HepG2 (cell line): ENCODE data around the gene TBC1D21. TPM values are rescaled to one million over a fixed set of nuclear protein-coding genes. Genes with fewer than 3 reads are reported as not detected.

Source experiments
- CAMTA2 ChIP-seq: sonication (generic); formaldehyde crosslinking; IDR thresholded peaks from 2 replicates; pipeline ENCODE4 v1.4.0; 2020; ENCODE audit warnings: mild to moderate bottlenecking, missing genetic modification reagents, borderline replicate concordance
- MXD4 ChIP-seq: IDR thresholded peaks from 2 replicates; pipeline ENCODE4 v1.6.1; 2016; ENCODE audit warnings: mild to moderate bottlenecking, missing biosample characterization, missing genetic modification reagents
- MXI1 ChIP-seq: IDR thresholded peaks from 3 replicates; pipeline ENCODE4 v1.6.1; 2012; ENCODE audit warnings: low read depth, low read length, inconsistent platforms, borderline replicate concordance
- RCOR2 ChIP-seq: IDR thresholded peaks from 2 replicates; pipeline ENCODE4 v1.6.1; 2016; ENCODE audit warnings: missing biosample characterization, missing genetic modification reagents
- SRSF4 ChIP-seq: fragments of 200-400 bp; formaldehyde crosslinking; IDR thresholded peaks from one replicate; pipeline ENCODE4 v1.6.1; 2018; ENCODE audit warnings: mild to moderate bottlenecking, low read depth, low read length, moderate library complexity; ENCODE audit not compliant: poor library complexity, severe bottlenecking
- THYN1 ChIP-seq: sonication (generic); formaldehyde crosslinking; IDR thresholded peaks from 2 replicates; pipeline ENCODE4 v1.8.1; 2023; ENCODE audit warnings: low read depth, mild to moderate bottlenecking, moderate library complexity, missing genetic modification reagents, borderline replicate concordance
- ZNF17 ChIP-seq: sonication (generic); formaldehyde crosslinking; IDR thresholded peaks from 2 replicates; pipeline ENCODE4 v1.5.0; 2020; ENCODE audit warnings: mild to moderate bottlenecking, missing genetic modification reagents
- polyA plus RNA-seq, 8 experiments: library from polyadenylated mRNA; depleted of rRNA in 3 of 8; stranded (reverse) in 7 of 8; unstranded in 1 of 8; fragments of >200 nt; fragmentation: Illumina TruSeq in 4 of 8; extraction: Trizol in 4 of 8; gene quantifications; 2 replicates each; pipeline versions ENCODE4 v1.2.1 to v1.2.3, GENCODE V29; 2011 to 2016; ENCODE audit warnings: low read depth in 4 of 8, missing spikeins in 1 of 8, mixed read lengths in 1 of 8; ENCODE audit not compliant: insufficient read depth in 1 of 8
- total RNA-seq, 5 experiments: library from RNA; depleted of rRNA; stranded (reverse); fragments of >200 nt; fragmentation: Illumina TruSeq; extraction: Trizol; gene quantifications; 2 replicates each; pipeline ENCODE4 v1.2.3, GENCODE V29; 2016; ENCODE audit warnings: low read depth in 1 of 5
- TF ChIP-seq, protein P1 (sequence below): sonication (generic); formaldehyde crosslinking; IDR thresholded peaks from 2 replicates; pipeline ENCODE4 v1.4.0; 2020; ENCODE audit warnings: missing genetic modification reagents
- TF ChIP-seq, protein P2 (sequence below): sonication (generic); formaldehyde crosslinking; IDR thresholded peaks from 2 replicates; pipeline ENCODE4 v1.4.0; 2020; ENCODE audit warnings: mild to moderate bottlenecking, missing genetic modification reagents
- TF ChIP-seq, protein P3 (sequence below): sonication (generic); formaldehyde crosslinking; conservative IDR thresholded peaks from 2 replicates; pipeline ENCODE4 v1.5.0; 2020; ENCODE audit warnings: missing genetic modification reagents
- TF ChIP-seq, protein P4 (sequence below): IDR thresholded peaks from 2 replicates; pipeline ENCODE4 v1.6.1; 2016; ENCODE audit warnings: mild to moderate bottlenecking
- TF ChIP-seq, protein P5 (sequence below): sonication (generic); formaldehyde crosslinking; IDR thresholded peaks from 2 replicates; pipeline ENCODE4 v1.4.0; 2020; ENCODE audit warnings: missing genetic modification reagents
- TF ChIP-seq, protein P6 (sequence below): sonication (generic); formaldehyde crosslinking; IDR thresholded peaks from 2 replicates; pipeline ENCODE4 v1.4.0; 2020; ENCODE audit warnings: missing genetic modification reagents, mild to moderate bottlenecking, borderline replicate concordance

TBC1D21 gene
- total and polyA plus RNA-seq, 2 of the 13 experiments (the other 11 are each of a cell fraction or from before 2014, with no cell fraction given), result not detected

DNA sequence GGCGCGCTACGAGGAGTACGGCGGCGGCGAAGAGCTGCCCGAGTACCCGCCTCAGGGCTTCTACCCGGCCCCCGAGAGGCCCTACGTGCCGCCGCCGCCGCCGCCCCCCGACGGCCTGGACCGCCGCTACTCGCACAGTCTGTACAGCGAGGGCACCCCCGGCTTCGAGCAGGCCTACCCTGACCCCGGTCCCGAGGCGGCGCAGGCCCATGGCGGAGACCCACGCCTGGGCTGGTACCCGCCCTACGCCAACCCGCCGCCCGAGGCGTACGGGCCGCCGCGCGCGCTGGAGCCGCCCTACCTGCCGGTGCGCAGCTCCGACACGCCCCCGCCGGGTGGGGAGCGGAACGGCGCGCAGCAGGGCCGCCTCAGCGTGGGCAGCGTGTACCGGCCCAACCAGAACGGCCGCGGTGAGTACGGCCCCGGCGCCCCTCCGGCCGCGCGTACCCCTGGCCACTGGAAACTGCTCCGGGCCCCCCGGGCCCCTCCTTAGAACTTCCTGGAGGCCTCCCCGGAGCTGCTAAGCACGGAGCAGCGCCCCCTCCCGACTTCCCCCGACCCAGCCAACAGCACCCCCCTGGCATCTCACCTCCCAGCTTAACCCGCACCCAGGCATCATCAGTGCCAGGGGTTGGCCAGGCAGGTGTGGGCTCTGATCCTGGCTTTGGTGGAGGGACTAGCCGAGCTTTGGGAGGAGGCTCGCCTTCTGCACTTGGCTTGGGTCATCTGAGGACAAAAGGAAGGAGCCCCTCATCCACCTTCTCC, 54.3 kb downstream of the TBC1D21 start (continued):
- TF ChIP-seq, protein P1, sequence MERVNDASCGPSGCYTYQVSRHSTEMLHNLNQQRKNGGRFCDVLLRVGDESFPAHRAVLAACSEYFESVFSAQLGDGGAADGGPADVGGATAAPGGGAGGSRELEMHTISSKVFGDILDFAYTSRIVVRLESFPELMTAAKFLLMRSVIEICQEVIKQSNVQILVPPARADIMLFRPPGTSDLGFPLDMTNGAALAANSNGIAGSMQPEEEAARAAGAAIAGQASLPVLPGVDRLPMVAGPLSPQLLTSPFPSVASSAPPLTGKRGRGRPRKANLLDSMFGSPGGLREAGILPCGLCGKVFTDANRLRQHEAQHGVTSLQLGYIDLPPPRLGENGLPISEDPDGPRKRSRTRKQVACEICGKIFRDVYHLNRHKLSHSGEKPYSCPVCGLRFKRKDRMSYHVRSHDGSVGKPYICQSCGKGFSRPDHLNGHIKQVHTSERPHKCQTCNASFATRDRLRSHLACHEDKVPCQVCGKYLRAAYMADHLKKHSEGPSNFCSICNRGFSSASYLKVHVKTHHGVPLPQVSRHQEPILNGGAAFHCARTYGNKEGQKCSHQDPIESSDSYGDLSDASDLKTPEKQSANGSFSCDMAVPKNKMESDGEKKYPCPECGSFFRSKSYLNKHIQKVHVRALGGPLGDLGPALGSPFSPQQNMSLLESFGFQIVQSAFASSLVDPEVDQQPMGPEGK (CRISPR knock-in tag), result no peak
- no peak for TF ChIP-seq THYN1 (CRISPR knock-in tag)
- TF ChIP-seq, protein P2, sequence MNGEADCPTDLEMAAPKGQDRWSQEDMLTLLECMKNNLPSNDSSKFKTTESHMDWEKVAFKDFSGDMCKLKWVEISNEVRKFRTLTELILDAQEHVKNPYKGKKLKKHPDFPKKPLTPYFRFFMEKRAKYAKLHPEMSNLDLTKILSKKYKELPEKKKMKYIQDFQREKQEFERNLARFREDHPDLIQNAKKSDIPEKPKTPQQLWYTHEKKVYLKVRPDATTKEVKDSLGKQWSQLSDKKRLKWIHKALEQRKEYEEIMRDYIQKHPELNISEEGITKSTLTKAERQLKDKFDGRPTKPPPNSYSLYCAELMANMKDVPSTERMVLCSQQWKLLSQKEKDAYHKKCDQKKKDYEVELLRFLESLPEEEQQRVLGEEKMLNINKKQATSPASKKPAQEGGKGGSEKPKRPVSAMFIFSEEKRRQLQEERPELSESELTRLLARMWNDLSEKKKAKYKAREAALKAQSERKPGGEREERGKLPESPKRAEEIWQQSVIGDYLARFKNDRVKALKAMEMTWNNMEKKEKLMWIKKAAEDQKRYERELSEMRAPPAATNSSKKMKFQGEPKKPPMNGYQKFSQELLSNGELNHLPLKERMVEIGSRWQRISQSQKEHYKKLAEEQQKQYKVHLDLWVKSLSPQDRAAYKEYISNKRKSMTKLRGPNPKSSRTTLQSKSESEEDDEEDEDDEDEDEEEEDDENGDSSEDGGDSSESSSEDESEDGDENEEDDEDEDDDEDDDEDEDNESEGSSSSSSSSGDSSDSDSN, result peak; percentile 23; the same call in 1 of the 2 replicates
- TF ChIP-seq MXD4, result no peak
- TF ChIP-seq, protein P3, sequence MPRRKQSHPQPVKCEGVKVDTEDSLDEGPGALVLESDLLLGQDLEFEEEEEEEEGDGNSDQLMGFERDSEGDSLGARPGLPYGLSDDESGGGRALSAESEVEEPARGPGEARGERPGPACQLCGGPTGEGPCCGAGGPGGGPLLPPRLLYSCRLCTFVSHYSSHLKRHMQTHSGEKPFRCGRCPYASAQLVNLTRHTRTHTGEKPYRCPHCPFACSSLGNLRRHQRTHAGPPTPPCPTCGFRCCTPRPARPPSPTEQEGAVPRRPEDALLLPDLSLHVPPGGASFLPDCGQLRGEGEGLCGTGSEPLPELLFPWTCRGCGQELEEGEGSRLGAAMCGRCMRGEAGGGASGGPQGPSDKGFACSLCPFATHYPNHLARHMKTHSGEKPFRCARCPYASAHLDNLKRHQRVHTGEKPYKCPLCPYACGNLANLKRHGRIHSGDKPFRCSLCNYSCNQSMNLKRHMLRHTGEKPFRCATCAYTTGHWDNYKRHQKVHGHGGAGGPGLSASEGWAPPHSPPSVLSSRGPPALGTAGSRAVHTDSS (CRISPR knock-in tag), result no peak
- TF ChIP-seq ZNF17 (CRISPR knock-in tag), result no peak
- TF ChIP-seq, protein P4, sequence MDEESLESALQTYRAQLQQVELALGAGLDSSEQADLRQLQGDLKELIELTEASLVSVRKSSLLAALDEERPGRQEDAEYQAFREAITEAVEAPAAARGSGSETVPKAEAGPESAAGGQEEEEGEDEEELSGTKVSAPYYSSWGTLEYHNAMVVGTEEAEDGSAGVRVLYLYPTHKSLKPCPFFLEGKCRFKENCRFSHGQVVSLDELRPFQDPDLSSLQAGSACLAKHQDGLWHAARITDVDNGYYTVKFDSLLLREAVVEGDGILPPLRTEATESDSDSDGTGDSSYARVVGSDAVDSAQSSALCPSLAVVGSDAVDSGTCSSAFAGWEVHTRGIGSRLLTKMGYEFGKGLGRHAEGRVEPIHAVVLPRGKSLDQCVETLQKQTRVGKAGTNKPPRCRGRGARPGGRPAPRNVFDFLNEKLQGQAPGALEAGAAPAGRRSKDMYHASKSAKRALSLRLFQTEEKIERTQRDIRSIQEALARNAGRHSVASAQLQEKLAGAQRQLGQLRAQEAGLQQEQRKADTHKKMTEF (CRISPR knock-in tag), result no peak
- TF ChIP-seq, protein P5, sequence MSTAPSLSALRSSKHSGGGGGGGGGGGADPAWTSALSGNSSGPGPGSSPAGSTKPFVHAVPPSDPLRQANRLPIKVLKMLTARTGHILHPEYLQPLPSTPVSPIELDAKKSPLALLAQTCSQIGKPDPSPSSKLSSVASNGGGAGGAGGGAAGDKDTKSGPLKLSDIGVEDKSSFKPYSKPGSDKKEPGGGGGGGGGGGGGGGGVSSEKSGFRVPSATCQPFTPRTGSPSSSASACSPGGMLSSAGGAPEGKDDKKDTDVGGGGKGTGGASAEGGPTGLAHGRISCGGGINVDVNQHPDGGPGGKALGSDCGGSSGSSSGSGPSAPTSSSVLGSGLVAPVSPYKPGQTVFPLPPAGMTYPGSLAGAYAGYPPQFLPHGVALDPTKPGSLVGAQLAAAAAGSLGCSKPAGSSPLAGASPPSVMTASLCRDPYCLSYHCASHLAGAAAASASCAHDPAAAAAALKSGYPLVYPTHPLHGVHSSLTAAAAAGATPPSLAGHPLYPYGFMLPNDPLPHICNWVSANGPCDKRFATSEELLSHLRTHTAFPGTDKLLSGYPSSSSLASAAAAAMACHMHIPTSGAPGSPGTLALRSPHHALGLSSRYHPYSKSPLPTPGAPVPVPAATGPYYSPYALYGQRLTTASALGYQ (CRISPR knock-in tag), result no peak
- TF ChIP-seq, protein P6, sequence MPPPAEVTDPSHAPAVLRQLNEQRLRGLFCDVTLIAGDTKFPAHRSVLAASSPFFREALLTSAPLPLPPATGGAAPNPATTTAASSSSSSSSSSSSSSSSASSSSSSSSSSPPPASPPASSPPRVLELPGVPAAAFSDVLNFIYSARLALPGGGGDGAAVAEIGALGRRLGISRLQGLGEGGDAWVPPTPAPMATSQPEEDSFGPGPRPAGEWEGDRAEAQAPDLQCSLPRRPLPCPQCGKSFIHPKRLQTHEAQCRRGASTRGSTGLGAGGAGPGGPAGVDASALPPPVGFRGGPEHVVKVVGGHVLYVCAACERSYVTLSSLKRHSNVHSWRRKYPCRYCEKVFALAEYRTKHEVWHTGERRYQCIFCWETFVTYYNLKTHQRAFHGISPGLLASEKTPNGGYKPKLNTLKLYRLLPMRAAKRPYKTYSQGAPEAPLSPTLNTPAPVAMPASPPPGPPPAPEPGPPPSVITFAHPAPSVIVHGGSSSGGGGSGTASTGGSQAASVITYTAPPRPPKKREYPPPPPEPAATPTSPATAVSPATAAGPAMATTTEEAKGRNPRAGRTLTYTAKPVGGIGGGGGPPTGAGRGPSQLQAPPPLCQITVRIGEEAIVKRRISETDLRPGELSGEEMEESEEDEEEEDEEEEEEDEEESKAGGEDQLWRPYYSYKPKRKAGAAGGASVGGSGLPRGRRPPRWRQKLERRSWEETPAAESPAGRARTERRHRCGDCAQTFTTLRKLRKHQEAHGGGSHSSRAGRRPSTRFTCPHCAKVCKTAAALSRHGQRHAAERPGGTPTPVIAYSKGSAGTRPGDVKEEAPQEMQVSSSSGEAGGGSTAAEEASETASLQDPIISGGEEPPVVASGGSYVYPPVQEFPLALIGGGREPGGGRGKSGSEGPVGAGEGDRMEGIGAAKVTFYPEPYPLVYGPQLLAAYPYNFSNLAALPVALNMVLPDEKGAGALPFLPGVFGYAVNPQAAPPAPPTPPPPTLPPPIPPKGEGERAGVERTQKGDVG, result no peak
- no peak for TF ChIP-seq SRSF4
- no peak for TF ChIP-seq MXI1
- no peak for TF ChIP-seq RCOR2
- TF ChIP-seq CAMTA2 (CRISPR knock-in tag), result no peak
